Measurements from ENCODE around the gene RNPEPL1.

GRCh38 chr2:240603846-240604245 is 35.6 kb downstream of the RNPEPL1 start:
- TF ChIP-seq CTCF (IDR thresholded peaks at IDR 0.05) (no peak), POLR2A (IDR thresholded peaks at IDR 0.05) (no peak)

All from breast epithelium (tissue), 3 donors.